ENCODE data around the gene CSAG2.

CSAG2 gene

GRCh38 chrX:152674135-152674534 is 34.9 kb downstream of the CSAG2 start:
- DNase-seq: no peak
- TF ChIP-seq GATA1 (IDR thresholded peaks at IDR 0.05; ENCODE audit: low read depth, low read length) (no peak), POLR2A (IDR thresholded peaks at IDR 0.05; ENCODE audit: low read length) (no peak)

GRCh38 chrX:152663086-152663485 is 46.0 kb downstream of the CSAG2 start:
- no peak for DNase-seq
- TF ChIP-seq POLR2A (IDR thresholded peaks at IDR 0.05; ENCODE audit: low read length): no peak

- DNase-seq: no peak
- no peak for TF ChIP-seq GATA1 (IDR thresholded peaks at IDR 0.05; ENCODE audit: low read depth, low read length)
- no peak for TF ChIP-seq POLR2A (IDR thresholded peaks at IDR 0.05; ENCODE audit: low read length)
These were observed 50.8 kb downstream of the CSAG2 start for GRCh38 chrX:152658302-152658701.
